ENCODE results near the gene IL36B. TPM values are rescaled to one million over a fixed set of nuclear protein-coding genes. Genes with fewer than 3 reads are reported as not detected.

The IL36B gene
- total RNA-seq, 4 donors from 2014 or later = not detected

DNA sequence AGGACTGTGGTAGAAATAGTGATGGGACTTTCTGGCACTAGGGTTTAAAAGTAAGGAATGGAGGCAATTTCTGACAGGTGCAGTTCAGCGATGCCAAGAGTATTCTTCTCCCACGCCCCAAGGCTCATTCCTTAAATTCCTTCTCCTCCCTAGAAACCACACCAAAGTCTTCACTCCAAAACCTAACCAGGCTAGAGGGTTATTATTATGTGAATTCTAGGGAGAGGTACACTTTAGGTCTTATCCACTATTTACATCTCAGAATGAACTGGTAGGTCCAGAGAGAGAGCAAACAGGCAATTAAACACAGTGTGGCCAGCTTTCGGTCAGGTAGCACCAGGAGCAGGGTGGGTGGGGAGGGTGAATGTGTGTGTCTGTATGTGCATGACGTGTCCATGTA lies 26.5 kb upstream of the IL36B start:
- no peak for TF ChIP-seq POLR2A (IDR thresholded peaks at IDR 0.05)
- TF ChIP-seq, protein P1, sequence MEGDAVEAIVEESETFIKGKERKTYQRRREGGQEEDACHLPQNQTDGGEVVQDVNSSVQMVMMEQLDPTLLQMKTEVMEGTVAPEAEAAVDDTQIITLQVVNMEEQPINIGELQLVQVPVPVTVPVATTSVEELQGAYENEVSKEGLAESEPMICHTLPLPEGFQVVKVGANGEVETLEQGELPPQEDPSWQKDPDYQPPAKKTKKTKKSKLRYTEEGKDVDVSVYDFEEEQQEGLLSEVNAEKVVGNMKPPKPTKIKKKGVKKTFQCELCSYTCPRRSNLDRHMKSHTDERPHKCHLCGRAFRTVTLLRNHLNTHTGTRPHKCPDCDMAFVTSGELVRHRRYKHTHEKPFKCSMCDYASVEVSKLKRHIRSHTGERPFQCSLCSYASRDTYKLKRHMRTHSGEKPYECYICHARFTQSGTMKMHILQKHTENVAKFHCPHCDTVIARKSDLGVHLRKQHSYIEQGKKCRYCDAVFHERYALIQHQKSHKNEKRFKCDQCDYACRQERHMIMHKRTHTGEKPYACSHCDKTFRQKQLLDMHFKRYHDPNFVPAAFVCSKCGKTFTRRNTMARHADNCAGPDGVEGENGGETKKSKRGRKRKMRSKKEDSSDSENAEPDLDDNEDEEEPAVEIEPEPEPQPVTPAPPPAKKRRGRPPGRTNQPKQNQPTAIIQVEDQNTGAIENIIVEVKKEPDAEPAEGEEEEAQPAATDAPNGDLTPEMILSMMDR (IDR thresholded peaks at IDR 0.05) = no peak
- intact Hi-C loops (cut with DNase I; ENCODE audit: low total_unique reads) = no loop called here
- H3K4me3 ChIP-seq = no peak overlapping the region
- H3K9me3 ChIP-seq = no peaks in the 10 kb centered on the region
- H3K36me3 ChIP-seq = no peaks in the 10 kb centered on the region
- no peak overlapping the region for H3K27ac ChIP-seq
- no peaks in the 10 kb centered on the region for H3K27me3 ChIP-seq
- no peak for DNase-seq
- H3K4me1 ChIP-seq = no peaks in the 10 kb centered on the region

DNA sequence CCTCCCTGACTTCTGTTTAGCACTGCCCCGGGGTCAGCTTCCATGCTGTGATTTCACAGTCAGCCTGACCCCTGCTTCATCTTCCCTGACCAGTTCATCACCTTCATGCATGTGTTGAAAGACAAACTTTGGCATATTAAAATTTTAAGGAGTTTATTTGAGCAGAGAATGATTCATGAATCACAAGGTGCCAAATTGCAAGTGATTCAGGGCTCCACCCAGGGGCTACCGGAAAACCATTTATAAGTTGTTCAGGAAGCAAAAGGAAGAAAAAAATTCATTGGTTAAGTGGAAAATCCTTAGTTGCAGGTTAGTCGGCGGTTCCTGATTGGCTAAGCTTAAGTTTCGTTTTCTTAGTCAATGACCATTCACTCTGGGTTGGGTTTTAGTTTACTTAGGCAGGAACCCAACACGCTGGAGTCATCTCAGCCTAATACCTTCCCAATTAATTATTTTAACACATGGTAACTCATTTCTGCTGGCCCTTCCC lies 25.7 kb upstream of the IL36B start:
- Histone ChIP-seq H3K4me1 (no peaks in the 10 kb centered on the region), H3K36me3 (no peaks in the 10 kb centered on the region), H3K9me3 (no peaks in the 10 kb centered on the region), H3K27ac (no peak overlapping the region), H3K27me3 (no peaks in the 10 kb centered on the region), H3K4me3 (no peak overlapping the region)
- TF ChIP-seq, protein P1 (IDR thresholded peaks at IDR 0.05) = no peak
- TF ChIP-seq POLR2A (IDR thresholded peaks at IDR 0.05) = no peak
- intact Hi-C loops (cut with DNase I; ENCODE audit: low total_unique reads) = no loop called here
- no peak for DNase-seq

GRCh38 chr2:113077921-113078320 lies 25.3 kb upstream of the IL36B start:
- intact Hi-C loops (cut with DNase I; ENCODE audit: low total_unique reads) = no loop called here
- H3K36me3 ChIP-seq = no peaks in the 10 kb centered on the region
- H3K27me3 ChIP-seq = no peaks in the 10 kb centered on the region
- no peak for DNase-seq
- TF ChIP-seq, protein P1 (IDR thresholded peaks at IDR 0.05) = no peak
- no peak for TF ChIP-seq POLR2A (IDR thresholded peaks at IDR 0.05)
- no peaks in the 10 kb centered on the region for H3K4me1 ChIP-seq
- no peak overlapping the region for H3K27ac ChIP-seq
- H3K9me3 ChIP-seq = no peaks in the 10 kb centered on the region
- no peak overlapping the region for H3K4me3 ChIP-seq

DNA sequence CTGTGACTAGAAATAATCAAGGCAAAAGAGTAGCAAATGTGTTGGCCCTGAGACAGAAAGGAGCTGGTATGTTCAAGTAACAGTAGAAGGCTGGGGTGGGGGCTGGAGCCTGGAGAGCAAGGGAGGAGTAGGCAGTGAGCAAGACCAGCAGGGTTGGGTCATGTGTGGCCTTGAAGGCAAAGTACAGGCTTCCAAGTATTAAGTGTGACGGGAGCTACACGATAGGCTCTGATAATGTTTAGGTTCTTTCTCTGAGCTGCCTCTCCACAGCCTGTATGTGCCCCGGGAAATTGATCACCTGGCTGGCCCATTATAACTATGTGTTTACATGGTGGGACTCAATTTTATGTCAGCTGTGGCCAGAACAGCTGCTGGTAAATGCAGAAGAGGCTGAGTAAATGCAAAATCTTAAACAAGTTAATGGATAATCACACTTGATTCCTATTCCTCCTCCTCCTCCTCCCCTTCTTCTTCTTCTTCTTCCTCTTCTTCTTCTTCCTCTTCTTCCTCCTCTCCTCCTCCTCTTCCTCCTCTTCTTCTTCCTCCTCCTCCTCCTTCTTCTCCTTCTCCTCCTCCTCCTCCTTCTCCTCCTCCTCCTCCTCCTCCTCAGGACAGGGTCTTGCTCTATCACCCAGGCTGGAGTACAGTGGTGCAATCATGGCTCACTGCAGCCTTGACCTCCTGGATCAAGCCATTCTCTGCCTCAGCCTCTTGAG lies 24.4 kb upstream of the IL36B start:
- H3K4me1 ChIP-seq = no peaks in the 10 kb centered on the region

GRCh38 chr2:113075600-113075999 lies 22.9 kb upstream of the IL36B start:
- no peak overlapping the region for H3K4me3 ChIP-seq

More for the DNA sequence above, 24.4 kb upstream of the IL36B start:
- Histone ChIP-seq H3K27ac (no peak overlapping the region), H3K9me3 (no peaks in the 10 kb centered on the region), H3K27me3 (no peaks in the 10 kb centered on the region), H3K4me3 (no peak overlapping the region), H3K36me3 (no peaks in the 10 kb centered on the region)
- intact Hi-C loops (cut with DNase I; ENCODE audit: low total_unique reads) = no loop called here
- no peak for DNase-seq
- TF ChIP-seq POLR2A (IDR thresholded peaks at IDR 0.05) = no peak
- TF ChIP-seq, protein P1 (IDR thresholded peaks at IDR 0.05) = no peak

More at GRCh38 chr2:113075600-113075999, 22.9 kb upstream of the IL36B start:
- Histone ChIP-seq H3K9me3 (no peaks in the 10 kb centered on the region), H3K27ac (no peak overlapping the region), H3K27me3 (no peaks in the 10 kb centered on the region), H3K36me3 (no peaks in the 10 kb centered on the region), H3K4me1 (no peaks in the 10 kb centered on the region)
- TF ChIP-seq POLR2A (IDR thresholded peaks at IDR 0.05) = no peak
- TF ChIP-seq, protein P1 (IDR thresholded peaks at IDR 0.05) = no peak
- no peak for DNase-seq
- intact Hi-C loops (cut with DNase I; ENCODE audit: low total_unique reads) = no loop called here

All from uterus (tissue), 4 donors.